Measurements from ENCODE around the gene ZNF710. TPM values are rescaled to one million over a fixed set of nuclear protein-coding genes. Genes with fewer than 3 reads are reported as not detected.
"Not testable (repeated sequence)": the region's sequence is repeated elsewhere in the genome, so short reads cannot be mapped to it uniquely, and the experiment has no call there.

Gene ZNF710
- total RNA-seq, 1 donor from 2014 or later = 24.2 TPM

DNA sequence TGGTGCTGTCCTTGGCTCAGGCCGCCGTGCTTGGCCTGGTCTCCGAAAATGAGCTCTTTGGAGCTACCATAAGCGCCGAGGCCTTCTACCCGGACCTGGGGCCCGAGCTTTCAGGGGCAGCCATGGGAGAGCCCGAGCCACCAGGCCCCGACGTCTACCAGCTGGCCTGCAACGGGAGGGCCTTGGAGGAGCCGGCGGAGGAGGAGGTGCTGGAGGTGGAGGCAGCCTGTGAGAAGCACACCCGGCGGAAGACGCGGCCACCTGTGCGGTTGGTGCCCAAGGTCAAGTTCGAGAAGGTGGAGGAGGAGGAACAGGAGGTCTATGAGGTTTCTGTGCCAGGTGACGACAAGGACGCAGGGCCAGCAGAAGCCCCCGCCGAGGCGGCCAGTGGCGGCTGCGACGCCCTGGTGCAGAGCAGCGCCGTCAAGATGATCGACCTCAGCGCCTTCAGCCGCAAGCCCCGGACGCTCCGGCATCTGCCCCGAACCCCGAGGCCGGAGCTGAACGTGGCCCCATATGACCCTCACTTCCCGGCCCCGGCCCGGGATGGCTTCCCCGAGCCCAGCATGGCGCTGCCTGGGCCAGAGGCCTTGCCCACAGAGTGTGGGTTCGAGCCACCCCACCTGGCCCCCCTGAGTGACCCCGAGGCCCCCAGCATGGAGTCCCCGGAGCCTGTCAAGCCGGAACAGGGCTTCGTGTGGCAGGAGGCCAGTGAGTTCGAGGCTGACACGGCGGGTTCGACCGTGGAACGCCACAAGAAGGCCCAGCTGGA lies 66.2 kb downstream of the ZNF710 start:
- Mint-ChIP-seq H3K27ac (ENCODE audit: unreplicated experiment) (no peak overlapping the region), H3K36me3 (ENCODE audit: unreplicated experiment) (peaks cover 6% of the 10 kb centered on the region)

DNA sequence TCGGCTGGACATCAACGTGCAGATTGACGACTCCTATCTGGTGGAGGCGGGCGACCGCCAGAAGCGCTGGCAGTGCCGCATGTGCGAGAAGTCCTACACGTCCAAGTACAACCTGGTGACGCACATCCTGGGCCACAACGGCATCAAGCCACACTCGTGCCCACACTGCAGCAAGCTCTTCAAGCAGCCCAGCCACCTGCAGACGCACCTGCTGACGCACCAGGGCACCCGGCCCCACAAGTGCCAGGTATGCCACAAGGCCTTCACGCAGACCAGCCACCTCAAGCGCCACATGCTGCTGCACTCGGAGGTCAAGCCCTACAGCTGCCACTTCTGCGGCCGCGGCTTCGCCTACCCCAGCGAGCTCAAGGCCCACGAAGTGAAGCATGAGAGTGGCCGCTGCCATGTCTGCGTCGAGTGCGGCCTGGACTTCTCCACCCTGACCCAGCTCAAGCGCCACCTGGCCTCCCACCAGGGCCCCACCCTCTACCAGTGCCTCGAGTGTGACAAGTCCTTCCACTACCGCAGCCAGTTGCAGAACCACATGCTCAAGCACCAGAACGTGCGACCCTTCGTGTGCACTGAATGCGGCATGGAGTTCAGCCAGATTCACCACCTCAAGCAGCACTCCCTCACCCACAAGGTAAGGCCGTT lies 67.0 kb downstream of the ZNF710 start:
- DNase-seq (ENCODE audit: extremely low spot score, unreplicated experiment) = no peak
- Mint-ChIP-seq H3K4me1 (ENCODE audit: unreplicated experiment) (peaks cover 21% of the 10 kb centered on the region), H3K27me3 (ENCODE audit: unreplicated experiment) (no peaks in the 10 kb centered on the region), H3K36me3 (ENCODE audit: unreplicated experiment) (peaks cover 6% of the 10 kb centered on the region), H3K4me3 (ENCODE audit: unreplicated experiment) (no peak overlapping the region), H3K27ac (ENCODE audit: unreplicated experiment) (no peak overlapping the region), H3K9me3 (ENCODE audit: unreplicated experiment) (no peaks in the 10 kb centered on the region)
- TF ChIP-seq, protein P1, sequence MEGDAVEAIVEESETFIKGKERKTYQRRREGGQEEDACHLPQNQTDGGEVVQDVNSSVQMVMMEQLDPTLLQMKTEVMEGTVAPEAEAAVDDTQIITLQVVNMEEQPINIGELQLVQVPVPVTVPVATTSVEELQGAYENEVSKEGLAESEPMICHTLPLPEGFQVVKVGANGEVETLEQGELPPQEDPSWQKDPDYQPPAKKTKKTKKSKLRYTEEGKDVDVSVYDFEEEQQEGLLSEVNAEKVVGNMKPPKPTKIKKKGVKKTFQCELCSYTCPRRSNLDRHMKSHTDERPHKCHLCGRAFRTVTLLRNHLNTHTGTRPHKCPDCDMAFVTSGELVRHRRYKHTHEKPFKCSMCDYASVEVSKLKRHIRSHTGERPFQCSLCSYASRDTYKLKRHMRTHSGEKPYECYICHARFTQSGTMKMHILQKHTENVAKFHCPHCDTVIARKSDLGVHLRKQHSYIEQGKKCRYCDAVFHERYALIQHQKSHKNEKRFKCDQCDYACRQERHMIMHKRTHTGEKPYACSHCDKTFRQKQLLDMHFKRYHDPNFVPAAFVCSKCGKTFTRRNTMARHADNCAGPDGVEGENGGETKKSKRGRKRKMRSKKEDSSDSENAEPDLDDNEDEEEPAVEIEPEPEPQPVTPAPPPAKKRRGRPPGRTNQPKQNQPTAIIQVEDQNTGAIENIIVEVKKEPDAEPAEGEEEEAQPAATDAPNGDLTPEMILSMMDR (IDR thresholded peaks at IDR 0.05) = no peak

More for the DNA sequence above, 66.2 kb downstream of the ZNF710 start:
- Mint-ChIP-seq H3K9me3 (ENCODE audit: unreplicated experiment) (no peaks in the 10 kb centered on the region), H3K4me1 (ENCODE audit: unreplicated experiment) (peaks cover 26% of the 10 kb centered on the region), H3K27me3 (ENCODE audit: unreplicated experiment) (no peaks in the 10 kb centered on the region), H3K4me3 (ENCODE audit: unreplicated experiment) (no peak overlapping the region)
- DNase-seq (ENCODE audit: extremely low spot score, unreplicated experiment) = no peak
- TF ChIP-seq, protein P1 (IDR thresholded peaks at IDR 0.05) = no peak

DNA sequence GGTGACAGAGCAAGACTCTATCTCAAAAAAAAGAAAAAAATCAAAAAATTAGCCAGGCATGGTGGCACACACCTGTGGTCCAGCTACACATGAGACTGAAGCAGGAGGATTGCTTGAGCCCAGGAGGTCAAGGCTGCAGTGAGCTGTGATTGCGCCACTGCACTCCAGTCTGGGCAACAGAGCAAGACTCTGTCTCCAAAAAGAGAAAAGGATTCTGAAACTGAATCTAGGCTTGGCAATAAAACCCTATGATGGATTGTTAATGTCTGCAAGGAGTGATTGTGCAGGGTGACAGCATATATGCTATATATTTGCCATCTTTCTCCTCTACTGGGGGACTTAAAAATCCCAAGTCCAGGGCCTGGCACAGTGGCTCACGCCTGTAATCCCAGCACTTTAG lies 69.5 kb downstream of the ZNF710 start:
- H3K27ac Mint-ChIP-seq (ENCODE audit: unreplicated experiment) = peak overlapping the region; percentile 23
- not testable (repeated sequence) for H3K4me1 Mint-ChIP-seq (ENCODE audit: unreplicated experiment); H3K9me3 Mint-ChIP-seq (ENCODE audit: unreplicated experiment); H3K27me3 Mint-ChIP-seq (ENCODE audit: unreplicated experiment); H3K36me3 Mint-ChIP-seq (ENCODE audit: unreplicated experiment); DNase-seq (ENCODE audit: extremely low spot score, unreplicated experiment); H3K4me3 Mint-ChIP-seq (ENCODE audit: unreplicated experiment)

DNA sequence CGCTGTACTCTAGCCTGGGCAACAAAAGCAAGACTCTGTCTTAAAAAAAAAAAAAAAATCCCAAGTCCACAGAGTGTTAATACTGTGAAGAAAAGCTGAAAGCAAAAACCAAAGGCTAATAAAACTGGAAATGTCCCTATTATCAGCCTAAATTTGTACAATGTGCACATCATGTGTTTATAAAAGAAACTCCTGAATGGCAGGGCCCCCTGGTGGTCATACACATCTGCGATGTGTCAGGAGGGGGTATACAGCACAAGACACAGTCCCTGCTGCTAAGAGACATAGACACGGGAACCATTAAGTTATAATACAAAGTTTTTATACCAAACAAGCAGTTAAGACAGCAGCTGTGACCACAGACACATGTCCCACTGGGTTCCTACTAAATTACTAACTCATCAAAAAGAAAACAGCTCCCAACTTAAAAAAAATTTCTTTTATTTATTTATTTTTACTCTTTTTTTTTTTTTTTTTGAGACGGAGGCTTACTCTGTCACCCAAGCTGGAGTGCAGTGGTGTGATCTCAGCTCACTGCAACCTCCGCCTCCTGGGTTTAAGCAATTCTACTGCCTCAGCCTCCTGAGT lies 70.2 kb downstream of the ZNF710 start:
- TF ChIP-seq, protein P1 (IDR thresholded peaks at IDR 0.05) = peak; percentile 90
- peak; percentile 91 for DNase-seq (ENCODE audit: extremely low spot score, unreplicated experiment)
- no peaks in the 10 kb centered on the region for H3K27me3 Mint-ChIP-seq (ENCODE audit: unreplicated experiment)
- H3K4me3 Mint-ChIP-seq (ENCODE audit: unreplicated experiment) = no peak overlapping the region
- no peaks in the 10 kb centered on the region for H3K9me3 Mint-ChIP-seq (ENCODE audit: unreplicated experiment)
- H3K4me1 Mint-ChIP-seq (ENCODE audit: unreplicated experiment) = peaks cover 7% of the 10 kb centered on the region
- peaks cover 6% of the 10 kb centered on the region for H3K36me3 Mint-ChIP-seq (ENCODE audit: unreplicated experiment)
- peak overlapping the region; percentile 8 for H3K27ac Mint-ChIP-seq (ENCODE audit: unreplicated experiment)

DNA sequence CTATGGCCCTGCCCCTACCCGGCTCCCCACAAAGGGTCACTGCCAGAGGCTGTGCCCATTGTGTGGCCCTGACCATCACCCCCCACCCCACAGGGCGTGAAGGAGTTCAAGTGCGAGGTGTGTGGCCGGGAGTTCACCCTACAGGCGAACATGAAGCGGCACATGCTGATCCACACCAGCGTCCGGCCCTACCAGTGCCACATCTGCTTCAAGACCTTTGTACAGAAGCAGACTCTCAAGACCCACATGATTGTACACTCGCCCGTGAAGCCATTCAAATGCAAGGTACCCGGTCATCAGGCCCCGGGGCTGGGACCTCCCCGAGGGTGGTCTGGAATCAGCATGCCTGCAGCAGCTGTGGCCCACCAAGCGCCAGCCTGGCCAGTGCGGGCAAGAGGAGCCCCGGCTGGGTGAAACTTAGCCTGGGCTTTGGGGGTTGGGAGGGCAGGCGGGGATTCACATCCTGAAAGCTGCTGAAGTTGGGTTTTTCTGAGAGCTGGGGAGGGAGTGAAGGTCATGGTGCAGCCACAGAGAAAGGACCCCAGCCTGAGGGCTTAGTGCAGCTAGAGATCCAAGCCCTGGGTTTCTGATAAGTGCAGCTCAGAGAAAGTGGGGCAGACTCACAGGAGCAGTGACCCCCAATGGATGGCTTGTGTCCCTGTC lies 72.0 kb downstream of the ZNF710 start:
- H3K4me1 Mint-ChIP-seq (ENCODE audit: unreplicated experiment) = peaks cover 7% of the 10 kb centered on the region
- H3K27ac Mint-ChIP-seq (ENCODE audit: unreplicated experiment) = no peak overlapping the region
- peaks cover 6% of the 10 kb centered on the region for H3K36me3 Mint-ChIP-seq (ENCODE audit: unreplicated experiment)
- no peaks in the 10 kb centered on the region for H3K9me3 Mint-ChIP-seq (ENCODE audit: unreplicated experiment)
- TF ChIP-seq, protein P1 (IDR thresholded peaks at IDR 0.05) = no peak
- no peaks in the 10 kb centered on the region for H3K27me3 Mint-ChIP-seq (ENCODE audit: unreplicated experiment)
- no peak overlapping the region for H3K4me3 Mint-ChIP-seq (ENCODE audit: unreplicated experiment)
- no peak for DNase-seq (ENCODE audit: extremely low spot score, unreplicated experiment)

Data from osteocyte (in vitro differentiated cells).